ENCODE data around the gene TEX264. TPM values are rescaled to one million over a fixed set of nuclear protein-coding genes. Genes with fewer than 3 reads are reported as not detected.
"Not testable (repeated sequence)": the region's sequence is repeated elsewhere in the genome, so short reads cannot be mapped to it uniquely, and the experiment has no call there.

Gene TEX264
- total RNA-seq, 1 experiment from 2014 or later, result 65.4 TPM

- no peak for DNase-seq (ENCODE audit: low spot score)
These were observed 45.8 kb downstream of the TEX264 start for GRCh38 chr3:51716805-51717204.

GRCh38 chr3:51717446-51717845, 46.4 kb downstream of the TEX264 start:
- no peak for DNase-seq (ENCODE audit: low spot score)

- no peak for DNase-seq (ENCODE audit: low spot score)
These were observed 46.9 kb downstream of the TEX264 start for GRCh38 chr3:51717947-51718346.

GRCh38 chr3:51718547-51719409, 47.7 kb downstream of the TEX264 start:
- peak; percentile 55 for DNase-seq (ENCODE audit: low spot score)

- DNase-seq (ENCODE audit: low spot score), result no peak
These were observed 48.5 kb downstream of the TEX264 start for GRCh38 chr3:51719410-51720025.

GRCh38 chr3:51720292-51721061, 49.4 kb downstream of the TEX264 start:
- no peak for DNase-seq (ENCODE audit: low spot score)

GRCh38 chr3:51721062-51721745, 50.2 kb downstream of the TEX264 start:
- DNase-seq (ENCODE audit: low spot score), result no peak

- DNase-seq (ENCODE audit: low spot score), result no peak
These were observed 51.3 kb downstream of the TEX264 start for GRCh38 chr3:51722362-51722761.

- DNase-seq (ENCODE audit: low spot score), result no peak
These were observed 56.4 kb downstream of the TEX264 start for GRCh38 chr3:51727500-51727899.

- DNase-seq (ENCODE audit: low spot score), result no peak
These were observed 58.1 kb downstream of the TEX264 start for GRCh38 chr3:51729042-51729633.

GRCh38 chr3:51733859-51734571, 63.0 kb downstream of the TEX264 start:
- no peak for DNase-seq (ENCODE audit: low spot score)

GRCh38 chr3:51734572-51734907, 63.5 kb downstream of the TEX264 start:
- DNase-seq (ENCODE audit: low spot score), result no peak

GRCh38 chr3:51735039-51735438, 64.0 kb downstream of the TEX264 start:
- DNase-seq (ENCODE audit: low spot score), result no peak

- DNase-seq (ENCODE audit: low spot score), result no peak
These were observed 64.9 kb downstream of the TEX264 start for GRCh38 chr3:51735950-51736349.

- DNase-seq (ENCODE audit: low spot score), result no peak
These were observed 68.1 kb downstream of the TEX264 start for GRCh38 chr3:51739110-51739509.

- DNase-seq (ENCODE audit: low spot score), result not testable (repeated sequence)
These were observed 71.3 kb downstream of the TEX264 start for GRCh38 chr3:51742320-51742719.

- not testable (repeated sequence) for DNase-seq (ENCODE audit: low spot score)
These were observed 71.9 kb downstream of the TEX264 start for GRCh38 chr3:51742978-51743377.

- DNase-seq (ENCODE audit: low spot score), result no peak
These were observed 76.8 kb downstream of the TEX264 start for GRCh38 chr3:51747840-51748239.

- no peak for DNase-seq (ENCODE audit: low spot score)
These were observed 77.3 kb downstream of the TEX264 start for GRCh38 chr3:51748327-51748726.

GRCh38 chr3:51750878-51751277, 79.8 kb downstream of the TEX264 start:
- no peak for DNase-seq (ENCODE audit: low spot score)

GRCh38 chr3:51751287-51751686, 80.2 kb downstream of the TEX264 start:
- DNase-seq (ENCODE audit: low spot score), result no peak
